HEK293 (cell line): ENCODE data around the gene TEP1.

Source experiments
- CTCF ChIA-PET: fragments of 350-600 bp; formaldehyde crosslinking; extraction: SDS; loops from one replicate; lab custom pipeline; 2021; ENCODE audit warnings: antibody characterized with exemption; lab: Yijun Ruan, JAX
- POLR2A ChIA-PET: fragments of 300-600 bp; formaldehyde crosslinking; extraction: SDS; loops from one replicate; lab custom pipeline; 2020; ENCODE audit warnings: antibody characterized with exemption, inconsistent platforms; lab: Yijun Ruan, JAX
- H3K27ac ChIP-seq: fragments of 200-500 bp; sonication (Bioruptor generic); 2 replicates; pipeline ENCODE4 v1.5.1; 2014; ENCODE audit warnings: low read depth, low read length, control low read depth, inconsistent platforms; ENCODE audit errors: extremely low read depth
- H3K36me3 ChIP-seq, 2 experiments: fragments of 200-500 bp in 1 of 2; sonication (Bioruptor generic) in 1 of 2; 1 replicate in 1 of 2; 2 replicates in 1 of 2; pipeline ENCODE4 v1.5.1; 2014 to 2017; ENCODE audit warnings: inconsistent platforms in 2 of 2, low read length in 2 of 2; ENCODE audit not compliant: control insufficient read depth in 2 of 2, insufficient read depth in 1 of 2
- H3K4me1 ChIP-seq: fragments of 200-500 bp; sonication (Bioruptor generic); 2 replicates; pipeline ENCODE4 v1.5.1; 2014; ENCODE audit warnings: mild to moderate bottlenecking, low read length, inconsistent platforms; ENCODE audit not compliant: control insufficient read depth, insufficient read depth
- H3K4me3 ChIP-seq: 2 replicates; pipeline ENCODE4 v1.5.1; 2011; ENCODE audit warnings: low read depth, mild to moderate bottlenecking, control low read depth, low read length, moderate library complexity
- H3K9me3 ChIP-seq: fragments of 200-500 bp; sonication (Bioruptor generic); 2 replicates; pipeline ENCODE4 v1.5.1; 2014; ENCODE audit warnings: low read depth, low read length, inconsistent platforms; ENCODE audit not compliant: control insufficient read depth, insufficient read depth
- ATF2 ChIP-seq: fragments of 450-650 bp; formaldehyde crosslinking; IDR thresholded peaks from 2 replicates; pipeline ENCODE4 v1.5.1; 2016; ENCODE audit warnings: missing biosample characterization, missing genetic modification characterization, low read depth
- BCL11B ChIP-seq: fragments of 450-650 bp; formaldehyde crosslinking; IDR thresholded peaks from 2 replicates; pipeline ENCODE4 v1.5.1; 2016; ENCODE audit warnings: low read depth, missing biosample characterization, missing genetic modification characterization
- FEZF1 ChIP-seq: fragments of 450-650 bp; formaldehyde crosslinking; IDR thresholded peaks from 2 replicates; pipeline ENCODE4 v1.5.1; 2016; ENCODE audit warnings: missing biosample characterization, missing genetic modification characterization
- HOXA7 ChIP-seq: sonication (generic); formaldehyde crosslinking; IDR thresholded peaks from 2 replicates; pipeline ENCODE4 v1.8.1; 2022; ENCODE audit warnings: missing genetic modification reagents, borderline replicate concordance
- KLF1 ChIP-seq: fragments of 450-650 bp; formaldehyde crosslinking; IDR thresholded peaks from 2 replicates; pipeline ENCODE4 v1.5.1; 2016; ENCODE audit warnings: missing biosample characterization, missing genetic modification characterization
- KLF7 ChIP-seq: fragments of 450-650 bp; formaldehyde crosslinking; IDR thresholded peaks from 2 replicates; pipeline ENCODE4 v1.5.1; 2016; ENCODE audit warnings: missing biosample characterization, missing genetic modification characterization, borderline replicate concordance
- PRDM4 ChIP-seq: fragments of 450-650 bp; formaldehyde crosslinking; IDR thresholded peaks from 2 replicates; pipeline ENCODE4 v1.5.1; 2017; ENCODE audit warnings: missing biosample characterization, missing genetic modification characterization
- SCRT1 ChIP-seq: fragments of 450-650 bp; formaldehyde crosslinking; IDR thresholded peaks from 2 replicates; pipeline ENCODE4 v1.5.1; 2016; ENCODE audit warnings: missing biosample characterization, missing genetic modification characterization, borderline replicate concordance
- ZBTB10 ChIP-seq: fragments of 450-650 bp; formaldehyde crosslinking; IDR thresholded peaks from 2 replicates; pipeline ENCODE4 v1.5.1; 2016; ENCODE audit warnings: missing biosample characterization, missing genetic modification characterization
- ZBTB6 ChIP-seq: fragments of 450-650 bp; formaldehyde crosslinking; IDR thresholded peaks from 2 replicates; pipeline ENCODE4 v1.5.1; 2017; ENCODE audit warnings: missing biosample characterization, missing genetic modification characterization
- ZBTB7A ChIP-seq: fragments of 450-650 bp; formaldehyde crosslinking; IDR thresholded peaks from 2 replicates; pipeline ENCODE4 v1.5.1; 2016; ENCODE audit warnings: low read depth, missing biosample characterization, missing genetic modification characterization
- ZFP3 ChIP-seq: fragments of 450-650 bp; formaldehyde crosslinking; IDR thresholded peaks from 2 replicates; pipeline ENCODE4 v1.5.1; 2016; ENCODE audit warnings: low read depth, missing biosample characterization, missing genetic modification characterization
- ZNF133 ChIP-seq: fragments of 450-650 bp; formaldehyde crosslinking; IDR thresholded peaks from 2 replicates; pipeline ENCODE4 v1.5.1; 2016; ENCODE audit warnings: missing biosample characterization, missing genetic modification characterization
- ZNF26 ChIP-seq: fragments of 450-650 bp; formaldehyde crosslinking; IDR thresholded peaks from 2 replicates; pipeline ENCODE4 v1.5.1; 2016; ENCODE audit warnings: missing biosample characterization, missing genetic modification characterization
- ZNF274 ChIP-seq, 2 experiments: fragments of 200-500 bp in 1 of 2; fragments of 450-650 bp in 1 of 2; sonication (Bioruptor generic) in 1 of 2; formaldehyde crosslinking in 1 of 2; IDR thresholded peaks; 2 replicates each; pipeline versions ENCODE4 v1.5.1 to v1.6.1; 2014 to 2016; ENCODE audit warnings: borderline replicate concordance in 1 of 2, inconsistent platforms in 1 of 2, low read length in 1 of 2, missing biosample characterization in 1 of 2, missing genetic modification characterization in 1 of 2
- ZNF433 ChIP-seq: fragments of 450-650 bp; formaldehyde crosslinking; IDR thresholded peaks from 2 replicates; pipeline ENCODE4 v1.5.1; 2016; ENCODE audit warnings: missing biosample characterization, missing genetic modification characterization, low read depth
- ZNF645 ChIP-seq: fragments of 450-650 bp; formaldehyde crosslinking; IDR thresholded peaks from 2 replicates; pipeline ENCODE4; 2016; ENCODE audit warnings: missing biosample characterization, missing genetic modification characterization
- ZNF777 ChIP-seq: fragments of 450-650 bp; formaldehyde crosslinking; IDR thresholded peaks from 2 replicates; pipeline ENCODE4 v1.5.1; 2017; ENCODE audit warnings: missing biosample characterization, missing genetic modification characterization, borderline replicate concordance
- ZNF792 ChIP-seq: fragments of 450-650 bp; formaldehyde crosslinking; IDR thresholded peaks from 2 replicates; pipeline ENCODE4 v1.5.1; 2016; ENCODE audit warnings: missing biosample characterization, missing genetic modification characterization
- ZSCAN4 ChIP-seq: fragments of 450-650 bp; formaldehyde crosslinking; IDR thresholded peaks from 2 replicates; pipeline ENCODE4 v1.5.1; 2017; ENCODE audit warnings: missing biosample characterization, missing genetic modification characterization

TEP1 gene

GRCh38 chr14:20400589-20400964 is 12.7 kb downstream of the TEP1 start (continued):
- TF ChIP-seq ZBTB6 (tag by site-specific recombination) = no peak
- no peak for TF ChIP-seq ZNF274 (IDR thresholded peaks at IDR 0.05; ENCODE audit: low read length)
- TF ChIP-seq ZNF274 (tag by site-specific recombination; IDR thresholded peaks at IDR 0.05; ENCODE audit: borderline replicate concordance) = no peak
- TF ChIP-seq ZNF433 (tag by site-specific recombination) = no peak
- no peak for TF ChIP-seq ZNF133 (tag by site-specific recombination)
- no peak for TF ChIP-seq FEZF1 (tag by site-specific recombination)
- TF ChIP-seq ZBTB10 (tag by site-specific recombination) = no peak
- no peak for TF ChIP-seq ZNF777
- no peak for TF ChIP-seq ZFP3
- TF ChIP-seq, all 188 proteins: peak for 0

GRCh38 chr14:20397511-20397910 is 15.8 kb downstream of the TEP1 start:
- no peak overlapping the region for H3K27ac ChIP-seq
- POLR2A ChIA-PET = no interaction called here
- peaks cover 44 to 48% of the 10 kb centered on the region in 2 experiments for H3K36me3 ChIP-seq
- CTCF ChIA-PET = interaction anchor here (0.6 to 2.8 kb wide), 3 partner anchors 17 to 598 kb away, joined by 3 to 10 read pairs (median 4); no protein-coding TSS in a partner anchor
- no peaks in the 10 kb centered on the region for H3K9me3 ChIP-seq
- TF ChIP-seq ATF2 (tag by site-specific recombination) = no peak
- TF ChIP-seq FEZF1 (tag by site-specific recombination) = no peak
- TF ChIP-seq SCRT1 (tag by site-specific recombination) = no peak
- H3K4me3 ChIP-seq = no peak overlapping the region
- no peaks in the 10 kb centered on the region for H3K4me1 ChIP-seq

- Histone ChIP-seq H3K27ac (no peak overlapping the region), H3K4me1 (no peaks in the 10 kb centered on the region), H3K9me3 (no peaks in the 10 kb centered on the region), H3K4me3 (no peak overlapping the region), H3K36me3 (peaks cover 13 to 71% of the 10 kb centered on the region in 2 experiments)
- POLR2A ChIA-PET = no interaction called here
- no peak for TF ChIP-seq HOXA7 (CRISPR knock-in tag)
- TF ChIP-seq PRDM4 (tag by site-specific recombination) = no peak
- no peak for TF ChIP-seq ZSCAN4
- no peak for TF ChIP-seq ZNF792
- TF ChIP-seq KLF7 (tag by site-specific recombination) = no peak
- no peak for TF ChIP-seq KLF1 (tag by site-specific recombination)
- TF ChIP-seq ZNF26 (tag by site-specific recombination) = no peak
- no peak for TF ChIP-seq ZNF645
- TF ChIP-seq BCL11B = no peak
- TF ChIP-seq ZBTB7A (tag by site-specific recombination) = no peak
- CTCF ChIA-PET = interaction anchor here (0.6 kb wide), 1 partner anchor 9 kb away, joined by 3 read pairs; no protein-coding TSS in a partner anchor
Measured at GRCh38 chr14:20391505-20391904, 21.8 kb downstream of the TEP1 start.
